ENCODE data around the gene PRKN. TPM values are rescaled to one million over a fixed set of nuclear protein-coding genes. Genes with fewer than 3 reads are reported as not detected.

Gene PRKN
- total RNA-seq, 1 donor from 2014 or later: 25.5 TPM

DNA sequence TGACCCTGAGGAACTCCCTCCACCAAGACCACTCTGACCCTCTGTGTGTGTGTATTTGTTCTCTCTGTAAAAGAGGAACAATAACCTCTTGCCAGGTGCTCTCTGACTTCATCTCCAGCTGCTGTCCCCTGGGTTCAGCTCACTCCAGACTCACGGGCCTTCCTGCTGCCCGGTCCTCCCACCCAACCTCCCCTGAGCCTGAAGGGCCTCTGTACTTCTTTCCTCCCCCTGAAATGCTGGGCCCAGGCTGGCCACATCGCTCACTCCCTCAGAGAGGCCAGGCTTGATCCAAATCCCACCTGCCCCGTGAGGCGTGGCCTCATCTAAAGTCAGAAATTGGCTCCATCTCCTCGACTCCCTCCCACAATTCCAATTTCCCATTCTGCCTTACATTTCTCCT is 202.4 kb downstream of the PRKN start:
- no peak for DNase-seq
- Histone ChIP-seq H3K36me3 (no peaks in the 10 kb centered on the region), H3K9me3 (replicated peaks) (no peaks in the 10 kb centered on the region), H3K4me3 (no peak overlapping the region), H3K27me3 (ENCODE audit: low read depth) (no peaks in the 10 kb centered on the region), H3K27ac (replicated peaks) (no peak overlapping the region), H3K4me1 (no peaks in the 10 kb centered on the region)
- intact Hi-C loops (cut with micrococcal nuclease): no loop called here
- TF ChIP-seq, protein P1, sequence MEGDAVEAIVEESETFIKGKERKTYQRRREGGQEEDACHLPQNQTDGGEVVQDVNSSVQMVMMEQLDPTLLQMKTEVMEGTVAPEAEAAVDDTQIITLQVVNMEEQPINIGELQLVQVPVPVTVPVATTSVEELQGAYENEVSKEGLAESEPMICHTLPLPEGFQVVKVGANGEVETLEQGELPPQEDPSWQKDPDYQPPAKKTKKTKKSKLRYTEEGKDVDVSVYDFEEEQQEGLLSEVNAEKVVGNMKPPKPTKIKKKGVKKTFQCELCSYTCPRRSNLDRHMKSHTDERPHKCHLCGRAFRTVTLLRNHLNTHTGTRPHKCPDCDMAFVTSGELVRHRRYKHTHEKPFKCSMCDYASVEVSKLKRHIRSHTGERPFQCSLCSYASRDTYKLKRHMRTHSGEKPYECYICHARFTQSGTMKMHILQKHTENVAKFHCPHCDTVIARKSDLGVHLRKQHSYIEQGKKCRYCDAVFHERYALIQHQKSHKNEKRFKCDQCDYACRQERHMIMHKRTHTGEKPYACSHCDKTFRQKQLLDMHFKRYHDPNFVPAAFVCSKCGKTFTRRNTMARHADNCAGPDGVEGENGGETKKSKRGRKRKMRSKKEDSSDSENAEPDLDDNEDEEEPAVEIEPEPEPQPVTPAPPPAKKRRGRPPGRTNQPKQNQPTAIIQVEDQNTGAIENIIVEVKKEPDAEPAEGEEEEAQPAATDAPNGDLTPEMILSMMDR (IDR thresholded peaks at IDR 0.05; ENCODE audit: borderline replicate concordance): no peak

DNA sequence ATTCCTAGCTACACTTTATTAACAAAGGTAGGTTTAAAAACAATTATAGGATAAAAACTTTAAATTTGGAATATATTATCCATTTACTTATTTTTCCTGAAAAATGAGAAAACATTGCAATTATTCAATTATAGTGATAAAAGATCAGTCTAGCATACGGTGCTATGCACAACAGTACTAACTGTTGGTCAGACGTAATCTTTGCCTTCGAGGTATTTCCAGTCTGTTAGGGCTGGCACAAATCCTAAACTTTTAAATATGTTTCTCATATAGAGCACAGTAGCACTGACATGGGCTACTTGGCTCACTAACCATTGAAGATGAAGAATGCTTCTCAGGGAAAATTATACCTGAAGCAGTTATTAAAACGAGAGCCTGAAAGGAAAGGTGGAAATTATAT is 214.8 kb downstream of the PRKN start:
- intact Hi-C loops (cut with micrococcal nuclease): no loop called here
- TF ChIP-seq, protein P1 (IDR thresholded peaks at IDR 0.05; ENCODE audit: borderline replicate concordance): no peak
- H3K36me3 ChIP-seq: no peaks in the 10 kb centered on the region
- H3K4me3 ChIP-seq: no peak overlapping the region
- no peak for DNase-seq
- H3K9me3 ChIP-seq (replicated peaks): no peaks in the 10 kb centered on the region
- no peaks in the 10 kb centered on the region for H3K27me3 ChIP-seq (ENCODE audit: low read depth)
- peaks cover 24% of the 10 kb centered on the region for H3K4me1 ChIP-seq
- H3K27ac ChIP-seq (replicated peaks): no peak overlapping the region

DNA sequence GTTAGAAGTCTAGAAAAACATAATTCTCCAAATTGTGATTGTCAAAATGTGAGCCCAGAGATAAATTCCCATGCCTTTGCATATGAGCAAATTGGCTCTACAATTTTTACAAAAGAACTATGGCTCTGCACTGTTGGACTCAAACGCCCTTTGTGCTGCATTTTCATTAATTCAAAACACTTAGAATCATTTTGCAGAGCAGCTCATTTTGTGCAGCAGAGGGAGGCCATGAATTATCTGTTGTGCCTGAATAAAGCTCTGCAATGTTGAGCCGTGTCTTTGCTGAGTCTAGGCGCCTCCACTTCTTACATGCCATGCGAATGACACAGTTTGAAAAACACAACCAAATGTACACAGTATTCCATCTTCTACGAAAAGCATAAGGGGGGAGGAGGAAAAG is 230.2 kb downstream of the PRKN start:
- no peaks in the 10 kb centered on the region for H3K27me3 ChIP-seq (ENCODE audit: low read depth)
- intact Hi-C loops (cut with micrococcal nuclease): no loop called here
- no peaks in the 10 kb centered on the region for H3K9me3 ChIP-seq (replicated peaks)
- H3K4me3 ChIP-seq: no peak overlapping the region
- TF ChIP-seq, protein P1 (IDR thresholded peaks at IDR 0.05; ENCODE audit: borderline replicate concordance): no peak
- no peak overlapping the region for H3K27ac ChIP-seq (replicated peaks)
- H3K4me1 ChIP-seq: peaks cover 22% of the 10 kb centered on the region
- no peak for DNase-seq
- no peaks in the 10 kb centered on the region for H3K36me3 ChIP-seq

DNA sequence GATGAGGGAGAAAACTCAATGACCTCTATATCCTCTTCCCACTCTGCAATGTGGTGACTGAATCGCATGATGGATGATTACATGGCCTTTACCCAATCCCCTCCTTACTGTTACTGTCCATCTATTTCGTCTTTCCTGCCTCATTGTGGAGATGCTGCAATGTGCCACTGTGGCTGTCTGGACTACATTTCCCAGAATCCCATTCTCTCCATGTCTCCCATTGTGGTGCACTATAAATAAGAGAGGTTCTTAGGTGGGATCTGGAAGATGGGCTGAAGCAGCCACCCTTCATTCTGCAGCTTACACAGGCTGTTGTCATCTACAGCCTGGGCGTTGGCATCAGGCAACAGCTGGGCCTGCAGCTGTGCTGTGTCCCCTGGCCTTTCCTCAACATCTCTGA is 233.6 kb downstream of the PRKN start:
- no peaks in the 10 kb centered on the region for H3K9me3 ChIP-seq (replicated peaks)
- no peaks in the 10 kb centered on the region for H3K27me3 ChIP-seq (ENCODE audit: low read depth)
- H3K36me3 ChIP-seq: no peaks in the 10 kb centered on the region
- H3K4me1 ChIP-seq: peaks cover 21% of the 10 kb centered on the region
- no peak for DNase-seq
- intact Hi-C loops (cut with micrococcal nuclease): no loop called here
- TF ChIP-seq, protein P1 (IDR thresholded peaks at IDR 0.05; ENCODE audit: borderline replicate concordance): no peak
- H3K27ac ChIP-seq (replicated peaks): no peak overlapping the region
- H3K4me3 ChIP-seq: no peak overlapping the region

DNA sequence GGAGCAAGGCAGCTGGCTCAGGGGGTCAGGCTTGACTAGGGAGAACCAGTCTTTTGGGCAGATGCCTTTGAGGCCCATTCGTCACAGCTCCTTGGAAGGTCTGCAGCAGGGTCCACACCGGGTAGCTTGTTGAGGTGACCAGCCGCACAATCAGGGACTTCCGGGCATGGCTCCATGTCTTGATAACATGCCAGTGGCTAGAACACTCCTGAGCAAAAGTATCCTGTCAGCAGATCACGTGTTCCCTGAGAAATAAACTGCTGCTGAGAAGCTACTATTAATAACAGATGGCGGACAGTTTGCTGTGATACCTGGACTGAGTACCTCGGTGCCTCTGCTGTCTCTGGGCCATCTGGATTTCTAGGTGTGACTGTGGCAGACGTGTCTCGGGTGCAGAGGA is 235.9 kb downstream of the PRKN start:
- intact Hi-C loops (cut with micrococcal nuclease): no loop called here
- DNase-seq: no peak
- H3K4me1 ChIP-seq: peaks cover 18% of the 10 kb centered on the region

More for the DNA sequence above, 235.9 kb downstream of the PRKN start:
- Histone ChIP-seq H3K27ac (replicated peaks) (no peak overlapping the region), H3K36me3 (no peaks in the 10 kb centered on the region), H3K4me3 (no peak overlapping the region), H3K9me3 (replicated peaks) (no peaks in the 10 kb centered on the region), H3K27me3 (ENCODE audit: low read depth) (no peaks in the 10 kb centered on the region)
- TF ChIP-seq, protein P1 (IDR thresholded peaks at IDR 0.05; ENCODE audit: borderline replicate concordance): no peak
